ENCODE data around the gene EXT2. TPM values are rescaled to one million over a fixed set of nuclear protein-coding genes. Genes with fewer than 3 reads are reported as not detected.
A peak's percentile ranks its signal among the peaks of the same experiment; 100 is the strongest.

Gene EXT2
- total RNA-seq, 1 donor from 2014 or later: 76.6 TPM

- DNase-seq: no peak
Observed at GRCh38 chr11:44267750-44268613, 172.5 kb downstream of the EXT2 start.

GRCh38 chr11:44268614-44269080 is 173.2 kb downstream of the EXT2 start:
- DNase-seq: no peak

- DNase-seq: peak; percentile 36
Observed at GRCh38 chr11:44269369-44270351, 174.2 kb downstream of the EXT2 start.

GRCh38 chr11:44270403-44271273 is 175.2 kb downstream of the EXT2 start:
- DNase-seq: peak; percentile 66

- no peak for DNase-seq
Observed at GRCh38 chr11:44271286-44271685, 175.8 kb downstream of the EXT2 start.

- no peak for DNase-seq
Observed at GRCh38 chr11:44274404-44274803, 178.9 kb downstream of the EXT2 start.

GRCh38 chr11:44275241-44275640 is 179.8 kb downstream of the EXT2 start:
- no peak for DNase-seq

- no peak for DNase-seq
Observed at GRCh38 chr11:44275961-44276550, 180.6 kb downstream of the EXT2 start.

GRCh38 chr11:44277196-44278090 is 182.0 kb downstream of the EXT2 start:
- DNase-seq: no peak

- DNase-seq: no peak
Observed at GRCh38 chr11:44279483-44279882, 184.0 kb downstream of the EXT2 start.

GRCh38 chr11:44280257-44280656 is 184.8 kb downstream of the EXT2 start:
- no peak for DNase-seq

GRCh38 chr11:44281151-44281550 is 185.7 kb downstream of the EXT2 start:
- no peak for DNase-seq

- no peak for DNase-seq
Observed at GRCh38 chr11:44282620-44283019, 187.1 kb downstream of the EXT2 start.

GRCh38 chr11:44285756-44286155 is 190.3 kb downstream of the EXT2 start:
- no peak for DNase-seq

- DNase-seq: no peak
Observed at GRCh38 chr11:44286268-44286880, 190.9 kb downstream of the EXT2 start.

- DNase-seq: no peak
Observed at GRCh38 chr11:44286911-44287310, 191.4 kb downstream of the EXT2 start.

- no peak for DNase-seq
Observed at GRCh38 chr11:44288133-44288526, 192.7 kb downstream of the EXT2 start.

GRCh38 chr11:44290208-44290607 is 194.7 kb downstream of the EXT2 start:
- DNase-seq: no peak

Measured in skin of body (tissue), 2 donors.